ENCODE data around the gene EXOC4.

GRCh38 chr7:133702078-133702477 lies 449.2 kb downstream of the EXOC4 start:
- no peak for TF ChIP-seq CTCF (IDR thresholded peaks at IDR 0.05)
- no peak for TF ChIP-seq POLR2A (IDR thresholded peaks at IDR 0.05)
